ENCODE measurements around the gene DUSP22.

GRCh38 chr6:313087-313486 lies 20.8 kb downstream of the DUSP22 start:
- no peak for TF ChIP-seq RAD21 (conservative IDR thresholded peaks at IDR 0.05 in 1 of 2, IDR thresholded peaks at IDR 0.05 in 1 of 2)
- no peak for TF ChIP-seq CTCF (IDR thresholded peaks at IDR 0.05)
- no peak for TF ChIP-seq CHD2 (IDR thresholded peaks at IDR 0.05; ENCODE audit: low read length, partially characterized antibody)
- TF ChIP-seq ESRRA (IDR thresholded peaks at IDR 0.05; ENCODE audit: borderline replicate concordance, low read length): no peak
- TF ChIP-seq, protein P1, sequence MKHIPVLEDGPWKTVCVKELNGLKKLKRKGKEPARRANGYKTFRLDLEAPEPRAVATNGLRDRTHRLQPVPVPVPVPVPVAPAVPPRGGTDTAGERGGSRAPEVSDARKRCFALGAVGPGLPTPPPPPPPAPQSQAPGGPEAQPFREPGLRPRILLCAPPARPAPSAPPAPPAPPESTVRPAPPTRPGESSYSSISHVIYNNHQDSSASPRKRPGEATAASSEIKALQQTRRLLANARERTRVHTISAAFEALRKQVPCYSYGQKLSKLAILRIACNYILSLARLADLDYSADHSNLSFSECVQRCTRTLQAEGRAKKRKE (CRISPR knock-in tag; IDR thresholded peaks at IDR 0.05; ENCODE audit: low read depth): no peak
- no peak for TF ChIP-seq HOXB5 (CRISPR knock-in tag; IDR thresholded peaks at IDR 0.05)
